ENCODE data around the gene CREB5. TPM values are rescaled to one million over a fixed set of nuclear protein-coding genes. Genes with fewer than 3 reads are reported as not detected.

Gene CREB5
- not detected for total RNA-seq

GRCh38 chr7:28411876-28412662 lies at the start of gene CREB5:
Gene CREB5, plus strand, starts transcription at chr7:28412518. Its CDS starts 397 bp downstream, at chr7:28412915.
- no peak within 1 kb of the TSS for H3K4me3 Mint-ChIP-seq

GRCh38 chr7:28362812-28363211 lies 49.5 kb upstream of the CREB5 start:
- Mint-ChIP-seq H3K36me3 (ENCODE audit: low read depth) (no peaks in the 10 kb centered on the region), H3K4me3 (no peak overlapping the region), H3K4me1 (no peaks in the 10 kb centered on the region), H3K27ac (no peak overlapping the region), H3K27me3 (peaks cover 12% of the 10 kb centered on the region), H3K9me3 (peaks cover 6% of the 10 kb centered on the region)
- ChIA-PET CTCF (interaction anchor here (0.7 to 1.5 kb wide), 3 partner anchors 14 to 26 kb away, joined by 3 to 5 read pairs (median 3); no protein-coding TSS in a partner anchor), POLR2A (interaction anchor here (0.9 kb wide), 1 partner anchor 15 kb away, joined by 3 read pairs; no protein-coding TSS in a partner anchor)
- DNase-seq = no peak

More at GRCh38 chr7:28411876-28412662, at the start of gene CREB5:
- peaks cover 14% of the 10 kb centered on the region for H3K4me1 Mint-ChIP-seq
- no peak within 1 kb of the TSS for H3K27ac Mint-ChIP-seq
- peaks cover 65% of the 10 kb centered on the region for H3K27me3 Mint-ChIP-seq
- H3K9me3 Mint-ChIP-seq = no peaks in the 10 kb centered on the region
- DNase-seq = no peak
- no peaks in the 10 kb centered on the region for H3K36me3 Mint-ChIP-seq (ENCODE audit: low read depth)
- POLR2A ChIA-PET = no interaction called here
- CTCF ChIA-PET = no interaction called here

DNA sequence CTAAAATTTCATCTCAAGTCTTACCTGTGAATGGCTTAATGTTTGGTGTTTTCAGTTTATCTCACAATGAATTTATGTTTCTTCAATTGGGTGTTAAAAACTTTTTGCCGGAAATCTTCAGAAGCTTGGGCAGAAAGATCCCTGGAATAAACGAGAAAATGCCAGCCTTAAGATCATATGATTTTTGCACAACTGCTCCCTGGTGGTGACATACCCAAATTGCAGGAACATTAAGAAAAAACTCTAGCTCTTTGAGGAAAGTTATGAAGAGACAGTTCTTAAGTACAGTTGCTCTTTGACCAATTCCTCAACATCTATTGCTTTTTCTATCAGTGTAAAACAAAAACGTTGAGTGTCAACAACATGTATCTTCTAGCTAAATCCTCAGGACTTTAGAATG lies 48.2 kb upstream of the CREB5 start:
- peaks cover 12% of the 10 kb centered on the region for H3K27me3 Mint-ChIP-seq
- CTCF ChIA-PET = interaction anchor here (1.0 kb wide), 1 partner anchor 13 kb away, joined by 3 read pairs; no protein-coding TSS in a partner anchor

GRCh38 chr7:28369523-28369922 lies 42.8 kb upstream of the CREB5 start:
- Mint-ChIP-seq H3K27me3 (peaks cover 12% of the 10 kb centered on the region), H3K9me3 (peaks cover 5% of the 10 kb centered on the region), H3K27ac (no peak overlapping the region), H3K4me1 (no peaks in the 10 kb centered on the region), H3K36me3 (ENCODE audit: low read depth) (no peaks in the 10 kb centered on the region), H3K4me3 (no peak overlapping the region)
- DNase-seq = no peak
- POLR2A ChIA-PET = no interaction called here
- CTCF ChIA-PET = no interaction called here

More for the DNA sequence above, 48.2 kb upstream of the CREB5 start:
- Mint-ChIP-seq H3K27ac (no peak overlapping the region), H3K4me3 (no peak overlapping the region), H3K9me3 (peaks cover 6% of the 10 kb centered on the region), H3K4me1 (no peaks in the 10 kb centered on the region), H3K36me3 (ENCODE audit: low read depth) (no peaks in the 10 kb centered on the region)
- DNase-seq = no peak
- POLR2A ChIA-PET = no interaction called here

DNA sequence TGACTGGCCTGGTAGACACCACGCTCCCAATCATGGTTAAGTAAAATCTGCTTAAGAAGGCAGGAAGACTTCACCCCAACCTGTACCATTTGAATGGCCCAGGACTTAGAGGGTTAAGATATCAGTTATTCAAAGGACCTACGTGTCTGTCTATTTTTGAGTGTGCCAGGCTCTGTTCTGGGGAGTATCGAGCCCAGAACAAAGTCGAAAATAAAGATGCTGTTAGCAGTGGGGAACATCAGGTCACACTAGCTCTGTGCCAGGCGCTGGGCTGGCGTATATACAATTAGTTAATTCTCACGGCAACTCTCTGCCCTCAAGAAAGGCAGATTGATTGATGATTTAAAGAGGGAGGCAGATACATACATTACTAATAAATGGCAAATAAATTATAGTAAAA lies 40.5 kb upstream of the CREB5 start:
- H3K36me3 Mint-ChIP-seq (ENCODE audit: low read depth) = no peaks in the 10 kb centered on the region
- POLR2A ChIA-PET = no interaction called here
- CTCF ChIA-PET = no interaction called here
- no peaks in the 10 kb centered on the region for H3K4me1 Mint-ChIP-seq
- H3K27ac Mint-ChIP-seq = no peak overlapping the region
- H3K9me3 Mint-ChIP-seq = no peaks in the 10 kb centered on the region
- no peak overlapping the region for H3K4me3 Mint-ChIP-seq
- no peak for DNase-seq
- H3K27me3 Mint-ChIP-seq = peaks cover 2% of the 10 kb centered on the region

- DNase-seq = no peak
- POLR2A ChIA-PET = no interaction called here
Measured at GRCh38 chr7:28373990-28374389, 38.3 kb upstream of the CREB5 start.

GRCh38 chr7:28375729-28376128 lies 36.6 kb upstream of the CREB5 start:
- no peak for DNase-seq
- no peak overlapping the region for H3K4me3 Mint-ChIP-seq
- H3K27ac Mint-ChIP-seq = no peak overlapping the region
- CTCF ChIA-PET = no interaction called here
- H3K9me3 Mint-ChIP-seq = no peaks in the 10 kb centered on the region
- H3K36me3 Mint-ChIP-seq (ENCODE audit: low read depth) = no peaks in the 10 kb centered on the region
- H3K27me3 Mint-ChIP-seq = no peaks in the 10 kb centered on the region
- POLR2A ChIA-PET = no interaction called here
- no peaks in the 10 kb centered on the region for H3K4me1 Mint-ChIP-seq

More at GRCh38 chr7:28373990-28374389, 38.3 kb upstream of the CREB5 start:
- Mint-ChIP-seq H3K27me3 (no peaks in the 10 kb centered on the region), H3K4me3 (no peak overlapping the region), H3K9me3 (no peaks in the 10 kb centered on the region), H3K27ac (no peak overlapping the region), H3K4me1 (no peaks in the 10 kb centered on the region), H3K36me3 (ENCODE audit: low read depth) (no peaks in the 10 kb centered on the region)
- CTCF ChIA-PET = no interaction called here

- H3K27ac Mint-ChIP-seq = no peak overlapping the region
- ChIA-PET CTCF (interaction anchor here (0.7 kb wide), 1 partner anchor 1754 kb away, joined by 3 read pairs; no protein-coding TSS in a partner anchor), POLR2A (no interaction called here)
- no peaks in the 10 kb centered on the region for H3K4me1 Mint-ChIP-seq
- DNase-seq = no peak
- no peaks in the 10 kb centered on the region for H3K9me3 Mint-ChIP-seq
- H3K27me3 Mint-ChIP-seq = no peaks in the 10 kb centered on the region
- no peak overlapping the region for H3K4me3 Mint-ChIP-seq
- H3K36me3 Mint-ChIP-seq (ENCODE audit: low read depth) = no peaks in the 10 kb centered on the region
Measured at GRCh38 chr7:28376634-28377033, 35.7 kb upstream of the CREB5 start.

DNA sequence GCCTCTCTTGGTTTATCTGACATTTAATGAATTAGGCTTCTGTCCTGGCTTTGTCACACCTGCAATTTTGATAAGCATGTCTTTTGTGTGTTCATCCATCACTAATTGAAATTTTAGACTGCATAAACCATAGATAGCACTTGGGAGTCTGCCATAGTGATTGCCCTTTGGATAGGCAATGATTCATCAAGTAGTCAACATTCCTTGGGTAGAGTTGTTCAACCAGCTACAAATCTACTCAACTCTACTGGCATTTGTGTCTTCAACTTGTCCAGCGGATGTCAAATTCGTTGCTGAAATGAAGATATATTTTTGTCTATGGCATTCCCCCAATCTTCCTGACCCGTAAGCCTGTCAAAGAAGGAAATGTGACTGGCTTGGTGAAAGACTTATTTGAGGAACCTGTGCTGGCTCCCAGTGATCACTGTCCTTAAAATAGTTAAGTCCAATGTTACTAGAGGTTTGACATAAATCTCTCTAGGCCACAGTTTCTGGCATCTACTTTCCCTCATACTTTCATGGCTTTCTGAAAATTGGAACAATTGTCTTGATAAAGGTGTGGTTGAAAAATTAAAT lies 33.7 kb upstream of the CREB5 start:
- H3K36me3 Mint-ChIP-seq (ENCODE audit: low read depth) = no peaks in the 10 kb centered on the region
- ChIA-PET CTCF (interaction anchor here (2.8 kb wide), 1 partner anchor 9 kb away, joined by 9 read pairs; no protein-coding TSS in a partner anchor), POLR2A (no interaction called here)
- no peak for DNase-seq
- no peak overlapping the region for H3K27ac Mint-ChIP-seq
- no peaks in the 10 kb centered on the region for H3K27me3 Mint-ChIP-seq
- H3K9me3 Mint-ChIP-seq = no peaks in the 10 kb centered on the region
- H3K4me3 Mint-ChIP-seq = no peak overlapping the region
- no peaks in the 10 kb centered on the region for H3K4me1 Mint-ChIP-seq

DNA sequence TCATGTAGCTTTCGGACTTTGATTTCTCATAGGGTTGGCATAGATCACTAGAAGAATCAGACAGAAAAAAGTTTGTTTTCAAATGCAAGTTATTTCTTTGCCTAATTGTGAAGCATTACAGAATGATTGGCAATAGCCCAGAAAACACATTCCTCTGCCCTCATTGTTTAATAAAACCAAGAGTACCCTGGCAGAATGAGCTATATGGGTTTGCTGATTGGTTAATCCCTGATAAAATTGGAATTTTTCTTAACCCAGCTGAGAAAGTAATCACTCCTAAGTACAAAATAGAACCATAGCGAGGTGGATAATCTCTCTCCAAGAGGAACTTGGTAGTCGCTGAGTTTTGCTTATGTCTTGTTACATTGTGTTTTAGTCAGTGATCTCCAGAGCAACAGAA lies 30.9 kb upstream of the CREB5 start:
- ChIA-PET CTCF (no interaction called here), POLR2A (no interaction called here)
- H3K27ac Mint-ChIP-seq = no peak overlapping the region
- no peaks in the 10 kb centered on the region for H3K9me3 Mint-ChIP-seq
- DNase-seq = no peak
- no peaks in the 10 kb centered on the region for H3K36me3 Mint-ChIP-seq (ENCODE audit: low read depth)
- H3K4me3 Mint-ChIP-seq = no peak overlapping the region
- no peaks in the 10 kb centered on the region for H3K4me1 Mint-ChIP-seq
- no peaks in the 10 kb centered on the region for H3K27me3 Mint-ChIP-seq

DNA sequence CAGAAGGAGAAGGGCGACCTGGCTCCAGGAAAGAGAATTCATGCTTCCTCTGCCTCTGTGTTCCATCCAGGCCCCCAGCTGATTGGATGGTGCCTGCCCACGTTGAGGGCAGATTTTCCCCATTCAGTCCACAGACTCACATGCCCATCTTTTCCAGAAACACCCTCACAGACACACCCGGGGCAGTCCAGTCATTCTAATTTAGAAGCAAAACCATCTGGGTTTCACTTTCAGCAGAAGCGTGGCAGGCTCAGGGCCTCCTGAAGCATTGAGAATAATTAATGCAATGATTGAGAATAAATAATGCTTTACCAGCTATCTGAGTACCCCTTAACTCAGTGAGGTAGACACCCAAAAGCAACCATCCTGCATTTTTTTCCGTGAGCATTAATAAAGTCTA lies 30.2 kb upstream of the CREB5 start:
- H3K36me3 Mint-ChIP-seq (ENCODE audit: low read depth) = no peaks in the 10 kb centered on the region
- H3K9me3 Mint-ChIP-seq = no peaks in the 10 kb centered on the region
- DNase-seq = no peak
- ChIA-PET CTCF (no interaction called here), POLR2A (no interaction called here)
- no peaks in the 10 kb centered on the region for H3K27me3 Mint-ChIP-seq
- no peak overlapping the region for H3K4me3 Mint-ChIP-seq
- H3K27ac Mint-ChIP-seq = no peak overlapping the region
- no peaks in the 10 kb centered on the region for H3K4me1 Mint-ChIP-seq

DNA sequence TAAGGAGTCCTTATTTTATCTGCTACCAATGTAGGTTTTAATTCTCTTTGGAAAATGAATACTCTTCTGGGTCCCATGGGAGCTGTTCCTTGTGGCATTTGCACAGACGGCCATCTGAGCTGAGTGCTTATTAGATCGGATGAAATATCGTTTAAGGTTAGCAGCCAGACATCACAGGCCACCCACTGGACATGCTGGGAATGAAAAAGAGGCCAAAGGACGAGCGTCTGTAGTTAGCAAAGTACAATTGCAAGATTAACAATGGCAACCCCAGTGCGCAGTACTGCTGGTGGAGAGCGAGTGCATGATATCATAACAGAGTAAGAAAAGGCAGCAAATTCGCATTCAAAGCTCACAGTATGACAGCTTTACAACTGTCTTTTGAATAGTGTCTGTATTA lies 28.3 kb upstream of the CREB5 start:
- no peaks in the 10 kb centered on the region for H3K9me3 Mint-ChIP-seq
- H3K27me3 Mint-ChIP-seq = peaks cover 4% of the 10 kb centered on the region
- POLR2A ChIA-PET = no interaction called here
- H3K27ac Mint-ChIP-seq = no peak overlapping the region
- H3K4me3 Mint-ChIP-seq = no peak overlapping the region
- H3K4me1 Mint-ChIP-seq = no peaks in the 10 kb centered on the region
- no peaks in the 10 kb centered on the region for H3K36me3 Mint-ChIP-seq (ENCODE audit: low read depth)
- DNase-seq = no peak
- CTCF ChIA-PET = no interaction called here

DNA sequence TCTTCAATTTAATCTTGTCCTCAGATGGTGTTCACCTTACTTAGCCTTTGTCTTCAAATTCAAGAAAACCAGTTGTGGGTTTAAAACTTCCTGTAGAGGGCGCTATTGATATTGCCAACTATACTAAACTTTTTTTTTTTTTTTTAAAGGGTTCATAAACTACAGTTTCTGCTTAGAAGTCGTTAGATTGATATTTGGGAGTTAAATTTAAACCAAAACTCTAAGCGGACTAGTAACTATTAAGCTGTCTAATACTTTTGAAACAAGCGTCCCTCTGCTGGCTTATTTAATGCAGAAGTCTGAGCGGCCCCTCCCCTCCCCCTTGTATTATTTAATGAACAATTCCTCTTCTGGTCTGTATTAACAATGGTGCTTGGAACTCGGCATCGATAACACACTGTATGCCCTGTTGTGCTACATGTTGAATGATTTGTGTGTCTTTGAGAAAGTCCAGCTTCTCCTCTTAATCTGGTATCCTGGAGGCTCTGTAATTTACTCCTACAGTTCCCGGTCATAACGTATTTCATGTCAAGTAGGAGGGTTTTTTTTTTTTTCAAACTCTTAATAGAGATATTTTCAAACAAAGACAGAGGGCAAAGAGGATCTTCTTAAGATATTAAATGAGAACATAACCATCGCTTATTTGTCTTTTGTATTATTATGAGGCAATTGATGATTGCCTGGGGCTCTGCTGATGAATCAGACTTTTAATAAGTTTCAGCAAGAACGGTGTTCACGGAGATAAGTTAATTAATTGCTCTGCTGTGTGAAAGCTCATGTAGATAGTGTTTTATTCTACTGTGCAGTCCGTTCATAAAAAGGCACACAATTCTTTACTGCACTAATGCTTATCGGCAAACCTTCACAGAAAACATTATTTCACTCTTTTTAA lies 22.6 kb upstream of the CREB5 start:
- H3K4me3 Mint-ChIP-seq = no peak overlapping the region

More for the DNA sequence above, 22.6 kb upstream of the CREB5 start:
- Mint-ChIP-seq H3K36me3 (ENCODE audit: low read depth) (no peaks in the 10 kb centered on the region), H3K27ac (no peak overlapping the region), H3K27me3 (peaks cover 25% of the 10 kb centered on the region), H3K4me1 (no peaks in the 10 kb centered on the region), H3K9me3 (no peaks in the 10 kb centered on the region)
- DNase-seq = no peak
- CTCF ChIA-PET = interaction anchor here (0.8 kb wide), 1 partner anchor 170 kb away, joined by 3 read pairs; no protein-coding TSS in a partner anchor
- POLR2A ChIA-PET = no interaction called here
